A549 (cell line): ENCODE measurements around the gene CXCR3. TPM values are rescaled to one million over a fixed set of nuclear protein-coding genes. Genes with fewer than 3 reads are reported as not detected.

Experiments
- ATAC-seq, 2 experiments: fragments of 200-7000 bp in 1 of 2; fragments of >200 bp in 1 of 2; cut with Nextera tagmentation in 1 of 2; cut with Tn5 transposase in 1 of 2; 3 replicates each; pipeline versions ENCODE4 v1.8.0 to v1.9.1; 2018 to 2020; ENCODE audit warnings: mild to moderate bottlenecking in 1 of 2, moderate library complexity in 1 of 2
- CTCF ChIA-PET: fragments of 300-600 bp; sonication (Branson Sonifier 250); formaldehyde crosslinking; extraction: SDS; loops from one replicate; lab custom pipeline; 2021; ENCODE audit warnings: antibody characterized with exemption, inconsistent platforms; lab: Yijun Ruan, JAX
- POLR2A ChIA-PET: fragments of 350-600 bp; formaldehyde crosslinking; extraction: SDS; loops from one replicate; lab custom pipeline; 2021; ENCODE audit warnings: antibody characterized with exemption, inconsistent platforms; lab: Yijun Ruan, JAX
- DNase-seq, 2 experiments: peaks; one replicate each; pipeline versions ENCODE4 v3.0.0 to v3.0.0-alpha.2; 2011 to 2016; ENCODE audit warnings: low read depth in 1 of 2, low spot score in 1 of 2
- FAIRE-seq: peaks from 2 replicates; lab custom pipeline; 2011; peaks lifted over from hg19 to GRCh38; lab: Jason Lieb, UNC
- H3K27ac ChIP-seq, 2 experiments: fragments of >200 bp; sonication (Bioruptor Twin); formaldehyde crosslinking; 3 replicates each; pipeline ENCODE4 v1.5.1; 2016 to 2017
- H3K4me1 ChIP-seq: fragments of >200 bp; sonication (Bioruptor Twin); formaldehyde crosslinking; 3 replicates; pipeline ENCODE4 v1.6.1; 2016
- H3K4me2 ChIP-seq: fragments of >200 bp; sonication (Bioruptor Twin); formaldehyde crosslinking; 3 replicates; pipeline ENCODE4 v1.6.1; 2016
- H3K4me3 ChIP-seq: fragments of >200 bp; sonication (Bioruptor Twin); formaldehyde crosslinking; 3 replicates; pipeline ENCODE4 v1.5.1; 2016
- H3K9me3 ChIP-seq: fragments of >200 bp; sonication (Bioruptor Twin); formaldehyde crosslinking; 3 replicates; pipeline ENCODE4 v1.6.1; 2016
- CBX2 ChIP-seq: fragments of 200-600 bp; sonication (generic); IDR thresholded peaks from 2 replicates; pipeline ENCODE4 v1.6.1; 2016; ENCODE audit warnings: low read depth, mild to moderate bottlenecking, borderline replicate concordance
- CEBPB ChIP-seq, 2 experiments: fragments of >200 bp in 1 of 2; sonication (Bioruptor Twin) in 1 of 2; formaldehyde crosslinking in 1 of 2; IDR thresholded peaks; 2 replicates each; pipeline ENCODE4 v1.6.1; 2012 to 2016
- CHD2 ChIP-seq: fragments of 150-350 bp; IDR thresholded peaks from 2 replicates; pipeline ENCODE4 v1.6.1; 2014; ENCODE audit warnings: low read length; ENCODE audit not compliant: partially characterized antibody
- E2F6 ChIP-seq: IDR thresholded peaks from 2 replicates; pipeline ENCODE4 v1.6.1; 2012; ENCODE audit warnings: low read depth, borderline replicate concordance
- HDAC2 ChIP-seq: fragments of 200-600 bp; sonication (generic); IDR thresholded peaks from 2 replicates; pipeline ENCODE4 v1.6.1; 2016
- HOXA7 ChIP-seq: fragments of 250-450 bp; sonication (Bioruptor Pico); IDR thresholded peaks from 2 replicates; pipeline ENCODE4 v1.5.0; 2020; ENCODE audit warnings: mild to moderate bottlenecking, moderate library complexity
- KDM1A ChIP-seq: fragments of 200-600 bp; sonication (generic); IDR thresholded peaks from 2 replicates; pipeline ENCODE4 v1.6.1; 2016; ENCODE audit warnings: low read depth, mild to moderate bottlenecking
- KDM5A ChIP-seq: fragments of 200-600 bp; sonication (generic); IDR thresholded peaks from 2 replicates; pipeline ENCODE4 v1.6.1; 2016; ENCODE audit warnings: antibody characterized with exemption, mild to moderate bottlenecking
- NFE2L2 ChIP-seq: fragments of 150-350 bp; conservative IDR thresholded peaks from 2 replicates; pipeline ENCODE4 v1.6.1; 2014; ENCODE audit warnings: low read length
- NPAS2 ChIP-seq: fragments of 250-450 bp; sonication (Bioruptor Pico); IDR thresholded peaks from 2 replicates; pipeline ENCODE4 v1.8.0; 2022; ENCODE audit warnings: mild to moderate bottlenecking, moderate library complexity, borderline replicate concordance
- PBX3 ChIP-seq: IDR thresholded peaks from 2 replicates; pipeline ENCODE4 v1.6.1; 2012
- POLR2A ChIP-seq: IDR thresholded peaks from 2 replicates; pipeline ENCODE4 v1.6.1; 2012; ENCODE audit warnings: mild to moderate bottlenecking, low read length
- RCOR1 ChIP-seq: fragments of 150-350 bp; IDR thresholded peaks from 2 replicates; pipeline ENCODE4 v1.6.1; 2014; ENCODE audit warnings: antibody characterized with exemption, low read length, low read depth
- RFX5 ChIP-seq: fragments of 450-650 bp; IDR thresholded peaks from 2 replicates; pipeline ENCODE4 v1.7.1; 2014; ENCODE audit warnings: antibody characterized with exemption, mild to moderate bottlenecking, moderate library complexity
- SMC3 ChIP-seq: fragments of >200 bp; sonication (Bioruptor Twin); formaldehyde crosslinking; IDR thresholded peaks from 3 replicates; pipeline ENCODE4 v1.6.1; 2018; ENCODE audit warnings: inconsistent platforms
- SREBF2 ChIP-seq: fragments of 450-650 bp; IDR thresholded peaks from 2 replicates; pipeline ENCODE4 v1.6.1; 2014; ENCODE audit warnings: mild to moderate bottlenecking, moderate library complexity
- TFCP2L1 ChIP-seq: fragments of 250-450 bp; sonication (Bioruptor Pico); IDR thresholded peaks from 2 replicates; pipeline ENCODE4 v1.5.0; 2021; ENCODE audit warnings: mild to moderate bottlenecking
- TP53 ChIP-seq: fragments of 250-450 bp; sonication (Bioruptor Pico); IDR thresholded peaks from 2 replicates; pipeline ENCODE4 v1.5.0; 2021; ENCODE audit warnings: mild to moderate bottlenecking, moderate library complexity
- USF2 ChIP-seq: fragments of 450-650 bp; IDR thresholded peaks from 2 replicates; pipeline ENCODE4 v1.6.1; 2014; ENCODE audit warnings: antibody characterized with exemption
- ZC3H11A ChIP-seq: fragments of 450-650 bp; IDR thresholded peaks from 2 replicates; pipeline ENCODE4 v1.6.1; 2014; ENCODE audit warnings: antibody characterized with exemption, mild to moderate bottlenecking
- ZFP36 ChIP-seq: fragments of 450-650 bp; IDR thresholded peaks from 2 replicates; pipeline ENCODE4 v1.6.1; 2014; ENCODE audit warnings: borderline replicate concordance; ENCODE audit not compliant: partially characterized antibody
- ZSCAN20 ChIP-seq: fragments of 250-450 bp; sonication (Bioruptor Pico); IDR thresholded peaks from 2 replicates; pipeline ENCODE4 v1.8.0; 2022; ENCODE audit warnings: mild to moderate bottlenecking, moderate library complexity
- WGBS: methylation state at CpG from one replicate; pipeline ENCODE4 v1.1.6; 2017; ENCODE audit errors: missing lambda C conversion rate; 5-methylcytosine and 5-hydroxymethylcytosine counted together
- polyA plus RNA-seq, 4 experiments: library from polyadenylated mRNA; depleted of rRNA in 3 of 4; stranded (reverse); fragments of >200 nt; fragmentation: RNase III in 1 of 4; extraction: RNeasy Plus Mini Kit Qiagen cat#74134 plus additional on column Dnase treatment in 1 of 4; gene quantifications; 2 replicates in 3 of 4; 3 replicates in 1 of 4; pipeline ENCODE4 v1.2.3, GENCODE V29; 2011 to 2017
- TF ChIP-seq, protein P1 (sequence below): IDR thresholded peaks from 2 replicates; pipeline ENCODE4 v1.6.1; 2012

CXCR3 gene
- polyA plus RNA-seq, 2 of the 4 experiments (the other 2 are of a cell fraction): not detected

DNA sequence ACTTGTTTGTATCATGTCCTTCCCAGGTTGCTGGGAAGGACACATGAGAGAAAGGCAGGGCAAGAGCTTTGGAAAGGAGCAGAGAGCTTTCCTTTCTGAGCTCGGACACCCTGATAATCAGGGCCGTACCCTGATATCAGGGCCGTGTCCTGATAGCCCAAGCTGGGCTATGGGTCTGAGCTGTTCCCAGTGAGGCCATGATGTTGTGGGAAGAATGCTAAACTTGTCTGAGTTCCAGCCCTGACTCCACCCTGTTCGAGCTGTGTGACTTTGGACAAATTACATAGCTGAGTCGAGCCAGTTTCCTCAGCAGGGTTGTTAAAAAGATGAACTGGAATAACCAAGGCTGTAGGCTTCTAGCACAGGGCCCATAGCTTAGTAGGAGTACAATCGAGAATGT is 3.3 kb upstream of the CXCR3 start:
- WGBS: 80% methylated on average over 4 of the region's 6 CpGs
- DNase-seq: no peak
- ChIA-PET CTCF (interaction anchor here (1.4 kb wide), 1 partner anchor 28 kb away, joined by 3 read pairs; no protein-coding TSS in a partner anchor), POLR2A (no interaction called here)
- H3K4me3 ChIP-seq: no peak overlapping the region
- H3K4me2 ChIP-seq: no peak overlapping the region
- no peaks in the 10 kb centered on the region for H3K9me3 ChIP-seq
- no peak for ATAC-seq
- no peak overlapping the region for H3K27ac ChIP-seq
- FAIRE-seq: no peak
- no peaks in the 10 kb centered on the region for H3K4me1 ChIP-seq
- TF ChIP-seq HDAC2: no peak
- TF ChIP-seq ZSCAN20: no peak
- no peak for TF ChIP-seq CEBPB (IDR thresholded peaks at IDR 0.05)
- no peak for TF ChIP-seq KDM5A
- TF ChIP-seq RFX5: no peak
- no peak for TF ChIP-seq HOXA7 (CRISPR knock-in tag)
- no peak for TF ChIP-seq CBX2
- no peak for TF ChIP-seq SREBF2
- TF ChIP-seq CHD2: no peak
- no peak for TF ChIP-seq PBX3
- TF ChIP-seq USF2: no peak
- no peak for TF ChIP-seq SMC3
- TF ChIP-seq KDM1A: no peak
- TF ChIP-seq NPAS2: no peak
- no peak for TF ChIP-seq E2F6

- POLR2A ChIA-PET: no interaction called here
Measured at GRCh38 chrX:71619986-71620385, 1.7 kb upstream of the CXCR3 start.

DNA sequence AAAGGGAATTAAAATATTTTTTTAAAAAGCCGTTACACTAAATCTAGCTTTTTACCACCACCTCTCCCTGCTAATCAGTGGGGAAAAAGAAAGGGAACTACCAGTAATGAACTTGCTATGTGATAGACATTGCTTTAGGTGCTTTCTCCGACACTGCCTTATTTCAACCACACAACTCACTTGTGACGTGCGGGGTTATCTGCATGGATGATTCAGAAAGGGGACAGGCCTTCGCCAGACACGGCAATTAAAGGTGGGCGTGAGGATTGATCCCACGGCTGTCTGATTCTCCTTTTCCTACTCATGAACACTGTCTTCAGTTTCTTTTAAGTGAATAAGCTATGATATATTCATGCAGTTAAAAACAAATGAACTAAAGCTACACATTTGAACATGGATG is 882 bp upstream of the CXCR3 start:
- Histone ChIP-seq H3K27ac (no peak overlapping the region), H3K9me3 (no peaks in the 10 kb centered on the region), H3K4me3 (no peak overlapping the region), H3K4me1 (no peaks in the 10 kb centered on the region), H3K4me2 (no peak overlapping the region)
- ATAC-seq (no peak), FAIRE-seq (no peak), DNase-seq (no peak)
- ChIA-PET CTCF (interaction anchor here (1.3 kb wide), 1 partner anchor 9 kb away, joined by 3 read pairs; no protein-coding TSS in a partner anchor), POLR2A (no interaction called here)
- TF ChIP-seq KDM1A: no peak
- TF ChIP-seq TFCP2L1: no peak
- TF ChIP-seq NPAS2: no peak
- TF ChIP-seq POLR2A: no peak
- TF ChIP-seq E2F6: no peak
- TF ChIP-seq CHD2: no peak
- TF ChIP-seq, protein P1, sequence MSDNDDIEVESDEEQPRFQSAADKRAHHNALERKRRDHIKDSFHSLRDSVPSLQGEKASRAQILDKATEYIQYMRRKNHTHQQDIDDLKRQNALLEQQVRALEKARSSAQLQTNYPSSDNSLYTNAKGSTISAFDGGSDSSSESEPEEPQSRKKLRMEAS: no peak
- TF ChIP-seq ZC3H11A: no peak
- TF ChIP-seq RCOR1: no peak
- no peak for TF ChIP-seq TP53
- no peak for TF ChIP-seq NFE2L2
- WGBS: 92% methylated on average over 8 of the region's 8 CpGs

More at GRCh38 chrX:71619986-71620385, 1.7 kb upstream of the CXCR3 start:
- DNase-seq: no peak
- no peak for FAIRE-seq
- no peak overlapping the region for H3K4me2 ChIP-seq
- no peak overlapping the region for H3K4me3 ChIP-seq
- no peak for ATAC-seq
- H3K4me1 ChIP-seq: no peaks in the 10 kb centered on the region
- TF ChIP-seq ZFP36 (no peak), ZC3H11A (no peak), SREBF2 (no peak)
- 87% methylated on average over 1 of the region's 1 CpG for WGBS
- H3K27ac ChIP-seq: no peak overlapping the region
- no peaks in the 10 kb centered on the region for H3K9me3 ChIP-seq
- CTCF ChIA-PET: no interaction called here
